ENCODE measurements around the gene HEG1. TPM values are rescaled to one million over a fixed set of nuclear protein-coding genes. Genes with fewer than 3 reads are reported as not detected.

HEG1 gene, protein sequence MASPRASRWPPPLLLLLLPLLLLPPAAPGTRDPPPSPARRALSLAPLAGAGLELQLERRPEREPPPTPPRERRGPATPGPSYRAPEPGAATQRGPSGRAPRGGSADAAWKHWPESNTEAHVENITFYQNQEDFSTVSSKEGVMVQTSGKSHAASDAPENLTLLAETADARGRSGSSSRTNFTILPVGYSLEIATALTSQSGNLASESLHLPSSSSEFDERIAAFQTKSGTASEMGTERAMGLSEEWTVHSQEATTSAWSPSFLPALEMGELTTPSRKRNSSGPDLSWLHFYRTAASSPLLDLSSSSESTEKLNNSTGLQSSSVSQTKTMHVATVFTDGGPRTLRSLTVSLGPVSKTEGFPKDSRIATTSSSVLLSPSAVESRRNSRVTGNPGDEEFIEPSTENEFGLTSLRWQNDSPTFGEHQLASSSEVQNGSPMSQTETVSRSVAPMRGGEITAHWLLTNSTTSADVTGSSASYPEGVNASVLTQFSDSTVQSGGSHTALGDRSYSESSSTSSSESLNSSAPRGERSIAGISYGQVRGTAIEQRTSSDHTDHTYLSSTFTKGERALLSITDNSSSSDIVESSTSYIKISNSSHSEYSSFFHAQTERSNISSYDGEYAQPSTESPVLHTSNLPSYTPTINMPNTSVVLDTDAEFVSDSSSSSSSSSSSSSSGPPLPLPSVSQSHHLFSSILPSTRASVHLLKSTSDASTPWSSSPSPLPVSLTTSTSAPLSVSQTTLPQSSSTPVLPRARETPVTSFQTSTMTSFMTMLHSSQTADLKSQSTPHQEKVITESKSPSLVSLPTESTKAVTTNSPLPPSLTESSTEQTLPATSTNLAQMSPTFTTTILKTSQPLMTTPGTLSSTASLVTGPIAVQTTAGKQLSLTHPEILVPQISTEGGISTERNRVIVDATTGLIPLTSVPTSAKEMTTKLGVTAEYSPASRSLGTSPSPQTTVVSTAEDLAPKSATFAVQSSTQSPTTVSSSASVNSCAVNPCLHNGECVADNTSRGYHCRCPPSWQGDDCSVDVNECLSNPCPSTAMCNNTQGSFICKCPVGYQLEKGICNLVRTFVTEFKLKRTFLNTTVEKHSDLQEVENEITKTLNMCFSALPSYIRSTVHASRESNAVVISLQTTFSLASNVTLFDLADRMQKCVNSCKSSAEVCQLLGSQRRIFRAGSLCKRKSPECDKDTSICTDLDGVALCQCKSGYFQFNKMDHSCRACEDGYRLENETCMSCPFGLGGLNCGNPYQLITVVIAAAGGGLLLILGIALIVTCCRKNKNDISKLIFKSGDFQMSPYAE (N-terminal part only)
- 59.6 and 62.6 TPM in 2 replicates for polyA plus RNA-seq (2013)

DNA sequence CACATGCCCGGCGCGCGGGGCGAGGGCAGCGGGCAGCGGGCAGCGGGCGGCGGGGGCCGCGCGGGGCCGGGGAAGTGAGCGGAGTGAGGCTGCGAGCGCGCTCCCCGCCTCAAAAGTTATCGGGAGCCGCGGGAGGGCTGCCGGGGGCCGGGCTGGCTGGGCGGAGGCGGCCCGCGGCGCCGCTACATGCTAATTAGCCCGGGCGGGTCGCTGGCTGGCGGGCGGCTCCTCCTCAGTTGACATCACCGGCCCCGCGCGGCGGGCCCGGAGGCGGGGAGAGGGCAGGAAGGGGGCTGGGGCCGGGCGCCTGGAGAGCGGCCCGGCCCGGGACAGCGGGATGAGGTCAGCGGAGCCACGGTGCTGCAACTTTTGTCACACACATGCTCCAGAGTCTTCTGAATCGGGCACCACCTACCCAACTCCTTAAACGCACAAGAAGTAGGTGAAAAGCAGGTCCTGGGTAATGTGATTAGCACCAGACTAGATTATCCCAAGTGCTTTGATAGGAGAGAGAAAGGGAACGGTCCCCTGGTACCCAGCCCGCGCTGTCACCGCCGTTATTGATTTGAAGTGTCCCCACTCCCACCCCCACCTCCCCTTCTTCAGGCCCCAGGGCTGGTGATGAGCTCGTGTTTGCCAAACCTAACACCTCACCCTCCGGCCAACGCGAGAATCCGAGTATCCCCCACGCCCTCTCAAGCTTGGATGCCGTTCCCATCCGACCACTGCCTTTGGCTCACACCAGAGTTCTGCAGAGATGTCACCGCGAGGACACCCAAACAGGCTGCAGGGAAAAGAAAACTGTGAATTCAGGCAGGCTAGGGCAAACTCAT, at the start of gene HEG1:
Gene HEG1, minus strand, starts transcription at position 85 of the 833 bp plus-strand sequence. CDS start 107 bp downstream, outside the sequence.
- Histone ChIP-seq H4K12ac (ENCODE audit: low read depth, low read length) (no peak within 1 kb of the TSS), H3K4ac (ENCODE audit: low read depth, low read length) (peak within 1 kb of the TSS; percentile 80), H2AFZ (ENCODE audit: insufficient read depth, low read length, poor library complexity) (peak within 1 kb of the TSS; percentile 63), H3K9ac (ENCODE audit: low read length) (peak within 1 kb of the TSS; percentile 73), H3K23ac (ENCODE audit: low read length) (no peak within 1 kb of the TSS), H2BK5ac (ENCODE audit: low read depth, low read length, poor library complexity) (peak within 1 kb of the TSS; percentile 13), H3K36me3 (ENCODE audit: control insufficient read depth in 1 of 2, insufficient read depth in 2 of 2, low read length in 2 of 2) (no peaks in the 10 kb centered on the region), H3K9me3 (ENCODE audit: insufficient read depth, low read depth, low read length) (no peaks in the 10 kb centered on the region), H3K4me2 (ENCODE audit: low read length) (peak within 1 kb of the TSS; percentile 96), H3K4me1 (ENCODE audit: control insufficient read depth in 1 of 2, insufficient read depth in 2 of 2, low read length in 2 of 2) (peaks cover 30 to 35% of the 10 kb centered on the region in 2 experiments), H4K8ac (ENCODE audit: low read depth, low read length) (peak within 1 kb of the TSS; percentile 42), H3K27ac (ENCODE audit: low read depth, low read length) (peak within 1 kb of the TSS; percentile 26), H3K79me1 (ENCODE audit: low read length) (no peaks in the 10 kb centered on the region), H3K14ac (ENCODE audit: low read length) (peak within 1 kb of the TSS; percentile 85), H4K91ac (ENCODE audit: low read depth, low read length) (peak within 1 kb of the TSS; percentile 71), H2AK5ac (ENCODE audit: low read length) (peak within 1 kb of the TSS; percentile 22), H2BK120ac (ENCODE audit: insufficient read depth, low read length, poor library complexity) (peak within 1 kb of the TSS; percentile 63), H2BK12ac (ENCODE audit: low read length) (peak within 1 kb of the TSS; percentile 34), H3K18ac (ENCODE audit: low read length) (peak within 1 kb of the TSS; percentile 83), H3K79me2 (ENCODE audit: control insufficient read depth, insufficient read depth, low read length, poor library complexity) (peaks cover 6% of the 10 kb centered on the region), H3K27me3 (ENCODE audit: insufficient read depth, low read length) (no peaks in the 10 kb centered on the region), H3K4me3 (ENCODE audit: low read depth, low read length) (peak within 1 kb of the TSS; percentile 90)
- DNase-seq: peak; percentile 91 to 92
- WGBS (ENCODE audit: extremely low coverage, insufficient coverage, insufficient read length): no CpG with 5 or more reads among the region's 67 CpGs

- 100% methylated on average over 1 of the region's 1 CpG for WGBS (ENCODE audit: extremely low coverage, insufficient coverage, insufficient read length)
- no peaks in the 10 kb centered on the region for H3K9me3 ChIP-seq (ENCODE audit: insufficient read depth, low read depth, low read length)
Observed at GRCh38 chr3:125105116-125105515, 49.3 kb upstream of the HEG1 start.

GRCh38 chr3:125104639-125105038, 48.8 kb upstream of the HEG1 start:
- peak in 1 of 2 donors; percentile 56 for DNase-seq
- Histone ChIP-seq H3K9ac (ENCODE audit: low read length) (no peak overlapping the region), H3K4ac (ENCODE audit: low read depth, low read length) (no peak overlapping the region), H3K14ac (ENCODE audit: low read length) (no peak overlapping the region), H3K4me3 (ENCODE audit: low read depth, low read length) (no peak overlapping the region), H4K91ac (ENCODE audit: low read depth, low read length) (no peak overlapping the region), H2BK5ac (ENCODE audit: low read depth, low read length, poor library complexity) (no peak overlapping the region), H3K23ac (ENCODE audit: low read length) (no peak overlapping the region), H3K27ac (ENCODE audit: low read depth, low read length) (no peak overlapping the region), H3K79me1 (ENCODE audit: low read length) (no peaks in the 10 kb centered on the region), H3K27me3 (ENCODE audit: insufficient read depth, low read length) (no peaks in the 10 kb centered on the region), H3K79me2 (ENCODE audit: control insufficient read depth, insufficient read depth, low read length, poor library complexity) (no peaks in the 10 kb centered on the region), H3K4me2 (ENCODE audit: low read length) (no peak overlapping the region), H2AK5ac (ENCODE audit: low read length) (no peak overlapping the region), H4K8ac (ENCODE audit: low read depth, low read length) (no peak overlapping the region), H3K4me1 (ENCODE audit: control insufficient read depth in 1 of 2, insufficient read depth in 2 of 2, low read length in 2 of 2) (peaks cover 3 to 4% of the 10 kb centered on the region in 2 experiments), H3K18ac (ENCODE audit: low read length) (no peak overlapping the region), H2BK12ac (ENCODE audit: low read length) (no peak overlapping the region), H4K12ac (ENCODE audit: low read depth, low read length) (no peak overlapping the region), H2BK120ac (ENCODE audit: insufficient read depth, low read length, poor library complexity) (no peak overlapping the region), H3K36me3 (ENCODE audit: control insufficient read depth in 1 of 2, insufficient read depth in 2 of 2, low read length in 2 of 2) (no peaks in the 10 kb centered on the region), H2AFZ (ENCODE audit: insufficient read depth, low read length, poor library complexity) (no peak overlapping the region), H3K9me3 (ENCODE audit: insufficient read depth, low read depth, low read length) (no peaks in the 10 kb centered on the region)
- no CpG with 5 or more reads among the region's 1 CpG for WGBS (ENCODE audit: extremely low coverage, insufficient coverage, insufficient read length)

More at GRCh38 chr3:125105116-125105515, 49.3 kb upstream of the HEG1 start:
- Histone ChIP-seq H3K27me3 (ENCODE audit: insufficient read depth, low read length) (no peaks in the 10 kb centered on the region), H3K23ac (ENCODE audit: low read length) (no peak overlapping the region), H2BK12ac (ENCODE audit: low read length) (no peak overlapping the region), H3K4ac (ENCODE audit: low read depth, low read length) (no peak overlapping the region), H3K79me2 (ENCODE audit: control insufficient read depth, insufficient read depth, low read length, poor library complexity) (no peaks in the 10 kb centered on the region), H3K79me1 (ENCODE audit: low read length) (no peaks in the 10 kb centered on the region), H2AFZ (ENCODE audit: insufficient read depth, low read length, poor library complexity) (no peak overlapping the region), H3K27ac (ENCODE audit: low read depth, low read length) (no peak overlapping the region), H2BK120ac (ENCODE audit: insufficient read depth, low read length, poor library complexity) (no peak overlapping the region), H3K36me3 (ENCODE audit: control insufficient read depth in 1 of 2, insufficient read depth in 2 of 2, low read length in 2 of 2) (no peaks in the 10 kb centered on the region), H3K14ac (ENCODE audit: low read length) (no peak overlapping the region), H4K91ac (ENCODE audit: low read depth, low read length) (no peak overlapping the region), H3K4me1 (ENCODE audit: control insufficient read depth in 1 of 2, insufficient read depth in 2 of 2, low read length in 2 of 2) (peaks cover 3 to 4% of the 10 kb centered on the region in 2 experiments), H3K4me2 (ENCODE audit: low read length) (no peak overlapping the region), H3K9ac (ENCODE audit: low read length) (no peak overlapping the region), H4K12ac (ENCODE audit: low read depth, low read length) (no peak overlapping the region), H3K18ac (ENCODE audit: low read length) (no peak overlapping the region), H4K8ac (ENCODE audit: low read depth, low read length) (no peak overlapping the region), H2BK5ac (ENCODE audit: low read depth, low read length, poor library complexity) (no peak overlapping the region), H2AK5ac (ENCODE audit: low read length) (no peak overlapping the region), H3K4me3 (ENCODE audit: low read depth, low read length) (no peak overlapping the region)
- DNase-seq: no peak

Measured in trophoblast cell (in vitro differentiated cells and primary cell).